ENCODE results near the gene SAMD13.

The SAMD13 gene

DNA sequence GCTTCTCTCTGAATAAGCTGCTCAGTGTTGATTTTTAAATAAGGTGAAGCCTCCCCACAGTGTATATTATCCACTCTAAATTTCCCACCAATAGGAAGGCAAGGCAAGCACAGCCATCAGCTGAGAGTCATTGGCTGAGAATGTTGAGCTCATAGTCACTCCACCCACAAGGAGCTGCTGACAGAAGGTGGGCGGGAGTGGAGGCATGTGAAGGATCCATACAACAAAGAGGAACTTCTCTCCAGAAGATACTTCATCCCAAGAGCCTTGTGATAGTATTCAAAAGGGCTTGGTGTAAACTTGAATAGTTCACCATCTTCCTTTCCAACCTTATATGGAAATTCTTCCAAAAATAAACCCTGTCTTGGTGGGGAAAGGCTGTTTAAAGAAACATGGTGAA is 42.8 kb downstream of the SAMD13 start:
- DNase-seq (ENCODE audit: low spot score): no peak
- TF ChIP-seq, protein P1, sequence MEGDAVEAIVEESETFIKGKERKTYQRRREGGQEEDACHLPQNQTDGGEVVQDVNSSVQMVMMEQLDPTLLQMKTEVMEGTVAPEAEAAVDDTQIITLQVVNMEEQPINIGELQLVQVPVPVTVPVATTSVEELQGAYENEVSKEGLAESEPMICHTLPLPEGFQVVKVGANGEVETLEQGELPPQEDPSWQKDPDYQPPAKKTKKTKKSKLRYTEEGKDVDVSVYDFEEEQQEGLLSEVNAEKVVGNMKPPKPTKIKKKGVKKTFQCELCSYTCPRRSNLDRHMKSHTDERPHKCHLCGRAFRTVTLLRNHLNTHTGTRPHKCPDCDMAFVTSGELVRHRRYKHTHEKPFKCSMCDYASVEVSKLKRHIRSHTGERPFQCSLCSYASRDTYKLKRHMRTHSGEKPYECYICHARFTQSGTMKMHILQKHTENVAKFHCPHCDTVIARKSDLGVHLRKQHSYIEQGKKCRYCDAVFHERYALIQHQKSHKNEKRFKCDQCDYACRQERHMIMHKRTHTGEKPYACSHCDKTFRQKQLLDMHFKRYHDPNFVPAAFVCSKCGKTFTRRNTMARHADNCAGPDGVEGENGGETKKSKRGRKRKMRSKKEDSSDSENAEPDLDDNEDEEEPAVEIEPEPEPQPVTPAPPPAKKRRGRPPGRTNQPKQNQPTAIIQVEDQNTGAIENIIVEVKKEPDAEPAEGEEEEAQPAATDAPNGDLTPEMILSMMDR (IDR thresholded peaks at IDR 0.05; ENCODE audit: extremely low read depth, missing control alignments): no peak

DNA sequence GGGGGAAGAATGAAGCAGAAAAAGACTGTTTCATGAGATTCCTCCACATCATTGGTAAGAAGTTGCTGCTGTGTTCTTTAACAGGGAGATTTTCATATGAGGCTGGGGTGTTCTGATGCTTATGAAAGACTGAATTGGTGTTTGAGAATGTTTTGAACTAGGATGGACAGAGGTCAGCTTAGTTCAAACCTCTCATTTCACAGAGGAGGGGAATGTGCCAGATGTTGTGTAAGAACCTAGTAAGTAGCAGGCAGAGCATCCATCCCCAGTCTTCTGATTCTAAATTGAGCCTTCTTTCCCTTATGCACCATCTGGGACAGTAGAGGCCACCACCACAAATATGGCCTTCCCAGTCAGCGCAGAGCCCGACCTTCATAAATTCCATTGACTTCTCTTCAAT is 43.7 kb downstream of the SAMD13 start:
- TF ChIP-seq, protein P1 (IDR thresholded peaks at IDR 0.05; ENCODE audit: extremely low read depth, missing control alignments): no peak
- DNase-seq (ENCODE audit: low spot score): no peak

DNA sequence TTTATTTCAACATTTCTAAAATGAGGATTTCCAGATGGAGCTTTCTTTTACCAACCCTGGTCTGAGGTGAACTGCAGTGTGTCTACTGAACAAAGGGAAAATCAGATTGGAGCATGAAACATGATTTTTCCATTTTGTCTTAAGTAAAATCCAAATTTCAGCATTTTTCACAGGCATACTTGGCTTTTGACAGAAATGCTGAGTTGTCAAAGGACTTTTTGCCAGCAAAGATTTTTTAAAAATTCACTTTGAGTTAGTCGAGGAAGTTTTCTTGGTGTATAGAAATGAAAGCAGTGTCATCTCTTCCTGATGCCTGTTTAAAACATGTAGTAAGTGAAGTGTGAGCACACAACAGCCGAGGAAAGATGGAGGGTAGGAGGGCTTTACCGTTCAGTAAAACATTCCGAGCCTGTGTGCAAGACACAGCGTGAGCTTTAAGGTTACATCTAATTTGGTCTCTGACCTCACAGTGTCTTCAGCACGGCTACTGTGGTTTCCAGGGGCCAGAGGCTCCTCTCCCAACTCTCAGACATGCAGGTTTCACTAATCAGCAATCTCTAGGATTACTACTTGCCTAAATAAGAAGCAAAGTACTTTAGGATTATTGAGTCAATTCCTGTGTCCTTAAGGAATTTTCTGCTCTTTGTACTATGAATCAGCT is 45.9 kb downstream of the SAMD13 start:
- no peak for DNase-seq (ENCODE audit: low spot score)
- TF ChIP-seq, protein P1 (IDR thresholded peaks at IDR 0.05; ENCODE audit: extremely low read depth, missing control alignments): no peak

DNA sequence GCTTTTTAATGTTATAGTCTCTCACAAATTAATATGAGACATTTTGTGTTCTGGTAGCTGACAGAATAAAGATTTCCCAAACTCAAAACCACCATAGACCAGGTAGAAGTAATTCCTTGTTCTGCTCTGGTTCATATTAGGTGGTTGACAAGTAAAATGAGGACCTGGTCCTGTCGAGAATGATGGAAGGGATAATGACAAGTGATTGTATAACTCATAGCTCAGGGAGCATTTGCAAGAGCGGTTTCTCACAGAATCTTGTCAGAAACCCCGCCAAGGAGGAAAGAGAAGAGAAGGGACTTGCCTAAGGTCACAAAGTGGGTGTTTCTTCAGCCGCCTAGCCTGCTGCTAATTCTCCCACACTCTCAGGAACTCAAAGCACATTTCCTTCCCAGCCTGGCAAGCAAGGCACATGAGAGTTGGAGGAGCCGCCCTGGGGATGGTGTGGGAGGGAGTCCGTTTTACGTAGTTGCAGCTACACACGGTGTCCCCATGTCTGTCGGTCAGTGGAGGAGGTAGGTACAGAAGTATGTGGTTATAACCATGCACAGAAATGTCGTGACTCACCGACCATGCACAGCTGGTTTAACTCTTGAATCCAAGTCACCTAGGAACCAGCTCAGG is 46.5 kb downstream of the SAMD13 start:
- TF ChIP-seq, protein P1 (IDR thresholded peaks at IDR 0.05; ENCODE audit: extremely low read depth, missing control alignments): no peak
- DNase-seq (ENCODE audit: low spot score): no peak

DNA sequence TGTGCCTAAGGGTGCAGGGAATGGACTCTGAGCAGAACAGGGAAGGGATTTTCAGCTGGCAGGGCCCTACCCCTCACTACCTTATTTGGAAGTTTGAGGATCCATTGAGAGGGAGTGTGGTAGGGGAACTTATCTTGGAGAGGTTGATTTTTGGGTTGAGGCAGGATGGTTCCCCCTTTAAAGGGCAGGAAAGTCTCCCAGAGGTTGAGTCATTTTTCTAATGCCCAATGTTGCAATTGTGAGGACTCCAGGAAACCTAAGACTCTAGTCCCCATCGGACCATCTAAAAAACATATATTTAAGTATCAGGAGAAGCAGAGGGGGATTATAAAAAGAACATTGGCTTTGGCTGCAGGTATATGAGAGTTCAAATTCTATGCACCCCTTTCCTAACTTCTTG is 47.3 kb downstream of the SAMD13 start:
- TF ChIP-seq, protein P1 (IDR thresholded peaks at IDR 0.05; ENCODE audit: extremely low read depth, missing control alignments): no peak
- DNase-seq (ENCODE audit: low spot score): no peak

DNA sequence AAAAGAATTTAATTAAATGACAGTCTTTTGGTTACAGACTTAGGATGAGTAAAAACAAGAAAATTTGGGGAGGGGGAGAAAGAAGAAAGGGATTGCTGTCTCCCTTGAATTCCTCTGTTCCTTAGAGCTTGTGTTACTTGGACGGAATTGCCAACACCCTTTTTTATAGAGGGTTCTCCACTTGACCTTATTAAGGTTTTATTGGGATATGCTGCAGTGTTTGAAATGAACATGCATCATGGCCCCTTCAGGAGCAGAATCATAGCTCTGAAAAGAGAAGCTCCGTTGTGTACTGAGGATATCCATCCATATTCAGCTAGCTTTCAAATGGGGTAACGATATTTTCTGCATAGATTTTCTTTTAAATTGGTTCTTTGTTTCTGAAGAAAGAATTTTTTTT is 48.6 kb downstream of the SAMD13 start:
- TF ChIP-seq, protein P1 (IDR thresholded peaks at IDR 0.05; ENCODE audit: extremely low read depth, missing control alignments): no peak
- DNase-seq (ENCODE audit: low spot score): no peak

DNA sequence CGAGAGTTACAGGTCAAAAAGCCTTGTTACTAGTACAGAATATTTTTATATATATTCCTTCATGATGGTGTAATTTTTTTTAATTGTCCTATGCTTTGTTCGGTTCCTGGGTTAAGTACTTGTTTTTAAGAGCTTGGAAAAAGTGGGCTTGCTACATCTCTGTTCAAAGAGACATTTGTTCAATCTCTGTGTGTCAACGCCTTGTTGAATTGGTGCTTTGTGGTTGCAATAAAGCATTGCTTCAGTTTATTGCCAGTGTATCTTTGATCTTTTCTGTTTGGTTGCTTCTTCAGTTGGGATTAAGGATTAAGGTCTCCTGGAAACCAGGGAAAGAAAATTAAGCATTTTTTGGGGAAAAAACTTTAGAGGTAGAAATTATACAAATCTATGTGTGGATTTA is 49.0 kb downstream of the SAMD13 start:
- DNase-seq (ENCODE audit: low spot score): no peak
- TF ChIP-seq, protein P1 (IDR thresholded peaks at IDR 0.05; ENCODE audit: extremely low read depth, missing control alignments): no peak
